Esophagus squamous epithelium (tissue), 4 donors: ENCODE measurements around the gene NBPF9.
"Not testable (repeated sequence)": the region's sequence is repeated elsewhere in the genome, so short reads cannot be mapped to it uniquely, and the experiment has no call there.

ENCODE experiments used
- CTCF ChIP-seq, 6 experiments: fragments of 450-650 bp in 4 of 6; fragments of 200-600 bp in 2 of 6; sonication (generic) in 2 of 6; IDR thresholded peaks; one replicate each; pipeline ENCODE4 v1.5.1; 2016 to 2019; ENCODE audit warnings: antibody characterized with exemption in 6 of 6, mild to moderate bottlenecking in 4 of 6, moderate library complexity in 4 of 6
- POLR2A ChIP-seq, 4 donors: fragments of 450-650 bp; IDR thresholded peaks; one replicate each; pipeline ENCODE4 v1.6.1; 2017; ENCODE audit warnings: antibody characterized with exemption in 4 of 4, mild to moderate bottlenecking in 4 of 4, moderate library complexity in 3 of 4

GRCh38 chr1:149130938-149131337 is 27.6 kb upstream of the NBPF9 start:
- not testable (repeated sequence) for TF ChIP-seq CTCF, POLR2A (IDR thresholded peaks at IDR 0.05)
